Measurements from ENCODE around the gene ABI1.
A peak's percentile ranks its signal among the peaks of the same experiment; 100 is the strongest.

The ABI1 gene

GRCh38 chr10:26854524-26854923, 6.2 kb downstream of the ABI1 start:
- DNase-seq (ENCODE audit: low spot score): no peak

- peak; percentile 74 for DNase-seq (ENCODE audit: low spot score)
Measured at GRCh38 chr10:26844396-26844975, 16.3 kb downstream of the ABI1 start.

- no peak for DNase-seq (ENCODE audit: low spot score)
Measured at GRCh38 chr10:26843736-26844135, 17.0 kb downstream of the ABI1 start.

GRCh38 chr10:26841733-26842317, 18.9 kb downstream of the ABI1 start:
- no peak for DNase-seq (ENCODE audit: low spot score)

- DNase-seq (ENCODE audit: low spot score): no peak
Measured at GRCh38 chr10:26840938-26841732, 19.6 kb downstream of the ABI1 start.

- DNase-seq (ENCODE audit: low spot score): no peak
Measured at GRCh38 chr10:26839966-26840627, 20.7 kb downstream of the ABI1 start.

GRCh38 chr10:26837139-26837538, 23.6 kb downstream of the ABI1 start:
- DNase-seq (ENCODE audit: low spot score): no peak

GRCh38 chr10:26835025-26835424, 25.7 kb downstream of the ABI1 start:
- no peak for DNase-seq (ENCODE audit: low spot score)

GRCh38 chr10:26832960-26833359, 27.8 kb downstream of the ABI1 start:
- no peak for DNase-seq (ENCODE audit: low spot score)

GRCh38 chr10:26831936-26832335, 28.8 kb downstream of the ABI1 start:
- no peak for DNase-seq (ENCODE audit: low spot score)

GRCh38 chr10:26829810-26830515, 30.8 kb downstream of the ABI1 start:
- DNase-seq (ENCODE audit: low spot score): no peak

GRCh38 chr10:26824015-26824690, 36.6 kb downstream of the ABI1 start:
- no peak for DNase-seq (ENCODE audit: low spot score)

- no peak for DNase-seq (ENCODE audit: low spot score)
Measured at GRCh38 chr10:26821699-26822570, 38.8 kb downstream of the ABI1 start.

GRCh38 chr10:26815500-26815899, 45.3 kb downstream of the ABI1 start:
- no peak for DNase-seq (ENCODE audit: low spot score)

GRCh38 chr10:26810435-26811026, 50.2 kb downstream of the ABI1 start:
- no peak for DNase-seq (ENCODE audit: low spot score)

GRCh38 chr10:26809973-26810372, 50.8 kb downstream of the ABI1 start:
- DNase-seq (ENCODE audit: low spot score): no peak

- DNase-seq (ENCODE audit: low spot score): no peak
Measured at GRCh38 chr10:26807532-26807931, 53.2 kb downstream of the ABI1 start.

GRCh38 chr10:26806557-26806956, 54.2 kb downstream of the ABI1 start:
- no peak for DNase-seq (ENCODE audit: low spot score)

GRCh38 chr10:26805567-26806245, 55.1 kb downstream of the ABI1 start:
- peak; percentile 61 for DNase-seq (ENCODE audit: low spot score)
